ENCODE results near the gene ANKRD39. TPM values are rescaled to one million over a fixed set of nuclear protein-coding genes. Genes with fewer than 3 reads are reported as not detected.
"Not testable (repeated sequence)": the region's sequence is repeated elsewhere in the genome, so short reads cannot be mapped to it uniquely, and the experiment has no call there.

ANKRD39 gene
- total RNA-seq, 1 experiment from 2014 or later: 9.5 TPM

DNA sequence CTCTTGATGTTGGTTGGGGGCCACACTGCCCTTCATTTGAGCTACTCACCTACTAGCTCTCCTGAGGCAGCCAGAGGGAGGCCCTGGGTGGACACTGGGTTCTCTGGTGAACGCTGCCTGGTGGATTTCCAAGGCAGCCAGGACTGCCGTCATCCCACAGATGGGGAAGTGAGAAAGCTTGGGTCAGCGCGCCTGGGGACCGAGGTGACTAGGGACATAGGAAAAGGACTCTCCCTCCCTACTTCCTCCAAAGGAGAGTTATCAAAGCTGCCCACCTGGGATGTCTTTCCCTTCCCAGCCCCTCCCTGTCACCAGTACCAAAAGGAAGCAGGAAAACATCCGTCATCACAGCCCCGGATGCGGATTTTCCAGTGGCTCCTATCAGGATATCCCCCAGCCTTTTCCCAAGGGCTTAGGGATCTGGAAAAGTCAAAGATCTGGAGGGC, 15.9 kb upstream of the ANKRD39 start:
- no peak for DNase-seq (ENCODE audit: low read depth)

DNA sequence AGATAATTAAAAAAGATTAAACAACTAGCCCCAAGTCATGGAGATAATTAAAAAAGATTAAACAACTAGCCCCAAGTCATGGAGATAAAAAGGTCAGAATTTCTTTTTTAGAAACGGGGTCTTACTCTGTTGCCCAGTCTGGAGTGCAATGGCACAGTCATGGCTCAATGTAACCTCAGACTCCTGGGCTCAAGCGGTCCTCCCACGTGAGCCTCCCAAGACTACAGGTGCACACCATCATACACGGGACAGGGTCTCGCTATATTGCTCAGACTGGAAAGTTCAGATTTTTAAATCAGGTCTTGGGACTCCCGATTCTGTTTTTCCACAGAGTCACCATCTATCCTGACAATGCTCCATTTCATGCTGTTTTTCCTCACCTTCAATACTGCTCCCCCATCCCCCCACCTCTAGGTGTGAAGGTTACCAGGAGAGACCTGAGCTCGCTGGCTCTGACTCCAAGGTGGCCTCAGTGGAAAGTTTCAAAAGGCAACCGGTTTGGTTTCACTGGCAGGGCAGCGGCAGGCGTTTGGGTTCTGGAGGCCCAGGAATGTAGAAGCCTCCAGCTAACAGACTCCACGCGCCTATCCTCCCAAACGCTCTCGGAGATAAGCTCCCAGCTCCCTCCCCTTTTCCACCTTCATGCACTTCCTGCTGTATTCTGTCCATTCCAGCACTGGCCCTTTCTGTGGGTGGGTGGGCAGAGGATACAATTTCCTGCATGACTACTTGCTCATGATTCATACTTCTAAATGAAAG, 15.0 kb upstream of the ANKRD39 start:
- DNase-seq (ENCODE audit: low read depth): no peak

DNA sequence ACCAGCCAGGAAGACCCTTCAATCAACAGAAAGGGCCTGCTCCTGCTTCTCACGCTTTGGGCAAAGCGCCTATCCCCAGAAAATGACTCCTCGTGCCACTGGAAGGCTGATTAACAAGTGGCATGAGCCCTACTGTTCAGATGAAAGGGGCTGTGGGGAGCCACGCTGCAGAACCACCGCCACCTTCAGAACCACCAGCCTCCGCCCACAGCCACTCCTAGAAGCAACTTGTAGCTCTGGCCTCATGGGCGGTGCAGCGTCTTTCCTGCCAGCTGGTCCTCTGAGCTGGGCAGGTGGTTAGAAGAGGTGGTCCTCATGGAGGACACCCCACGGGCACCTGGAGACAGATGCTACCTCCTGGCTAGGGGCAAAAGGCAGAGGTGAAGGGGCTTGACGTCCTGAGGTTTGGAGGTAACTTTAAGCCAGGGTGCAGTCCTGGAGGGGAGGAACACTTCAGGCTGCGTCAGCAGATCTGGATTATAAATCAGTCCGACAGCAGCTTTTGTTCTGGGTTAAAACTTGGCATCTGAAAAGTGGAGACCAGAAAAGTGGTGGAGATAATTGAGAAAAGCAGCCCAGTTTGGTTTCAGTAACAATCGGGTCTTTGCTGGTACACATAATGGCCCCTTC, 12.9 kb upstream of the ANKRD39 start:
- DNase-seq (ENCODE audit: low read depth): no peak

DNA sequence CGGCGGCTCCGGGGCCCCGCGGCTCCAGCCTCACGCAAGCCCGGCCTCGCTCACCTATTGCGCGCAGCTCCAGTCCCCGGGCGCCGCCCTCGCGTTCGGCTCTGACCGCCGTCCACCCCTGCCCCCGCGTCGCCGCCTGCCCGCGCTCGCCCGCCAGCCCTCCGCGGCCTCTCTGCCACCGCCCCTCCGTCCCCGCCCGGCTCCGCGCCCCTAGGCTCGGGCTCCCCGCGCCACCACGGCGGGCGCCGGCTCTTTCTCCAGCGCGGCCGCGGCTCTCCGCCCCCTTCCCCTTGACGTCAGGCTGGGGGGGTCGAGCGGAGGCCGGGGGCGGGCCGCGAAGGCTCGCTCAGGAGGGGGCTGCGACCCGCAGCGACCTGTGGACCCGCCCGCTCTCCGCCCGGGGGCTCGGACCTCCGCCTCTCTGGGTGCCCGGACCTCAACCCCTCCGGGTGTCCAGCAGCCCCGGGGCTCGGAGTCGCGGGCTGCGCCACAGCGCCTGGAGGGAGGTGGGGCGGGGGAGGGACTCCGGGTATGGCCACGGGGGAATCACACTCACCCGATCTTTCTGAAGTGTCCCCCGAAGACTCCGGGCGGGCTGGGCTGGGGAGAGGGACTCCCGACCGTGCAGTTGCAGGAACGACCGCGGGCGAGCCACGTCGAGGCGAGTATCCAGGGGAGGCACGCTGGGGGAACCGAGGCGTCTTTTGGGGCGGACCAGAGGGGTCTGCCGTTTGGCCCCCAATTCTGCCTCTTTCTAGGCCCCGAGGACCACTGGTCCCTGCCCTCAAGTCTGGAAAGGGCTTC, 12.2 kb upstream of the ANKRD39 start, which contains the start of gene SEMA4C:
Gene SEMA4C, minus strand, starts transcription at position 259 of the 804 bp plus-strand sequence. CDS start 2,194 bp downstream, outside the sequence.
- DNase-seq (ENCODE audit: low read depth): no peak

DNA sequence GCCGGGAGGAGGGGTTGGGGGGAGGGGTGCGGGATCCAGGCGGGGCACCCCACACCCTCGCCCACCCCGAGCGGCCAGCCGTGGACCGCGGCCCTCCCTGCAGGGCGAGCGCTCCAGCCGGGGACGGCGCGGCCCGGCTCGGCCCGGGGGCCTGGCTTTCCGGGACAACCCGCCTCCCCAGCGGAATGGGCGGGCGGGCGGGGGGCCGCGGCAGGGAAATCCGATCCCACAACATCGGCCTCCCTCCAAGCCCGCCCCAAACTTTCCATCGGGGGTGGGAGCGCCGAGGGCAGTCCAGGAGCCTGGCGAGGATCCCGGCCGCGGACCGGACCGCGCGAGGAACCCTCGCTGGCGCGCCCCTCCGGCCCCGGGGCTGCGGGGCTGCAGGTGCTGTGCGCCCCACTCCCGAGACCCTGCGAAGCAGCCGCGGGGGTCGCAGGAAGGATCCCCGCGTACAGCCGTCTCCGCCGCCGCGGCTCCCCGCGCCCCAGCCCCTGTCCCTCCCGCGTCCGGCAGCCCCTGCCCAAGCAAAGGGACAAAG, 11.5 kb upstream of the ANKRD39 start:
- no peak for DNase-seq (ENCODE audit: low read depth)

DNA sequence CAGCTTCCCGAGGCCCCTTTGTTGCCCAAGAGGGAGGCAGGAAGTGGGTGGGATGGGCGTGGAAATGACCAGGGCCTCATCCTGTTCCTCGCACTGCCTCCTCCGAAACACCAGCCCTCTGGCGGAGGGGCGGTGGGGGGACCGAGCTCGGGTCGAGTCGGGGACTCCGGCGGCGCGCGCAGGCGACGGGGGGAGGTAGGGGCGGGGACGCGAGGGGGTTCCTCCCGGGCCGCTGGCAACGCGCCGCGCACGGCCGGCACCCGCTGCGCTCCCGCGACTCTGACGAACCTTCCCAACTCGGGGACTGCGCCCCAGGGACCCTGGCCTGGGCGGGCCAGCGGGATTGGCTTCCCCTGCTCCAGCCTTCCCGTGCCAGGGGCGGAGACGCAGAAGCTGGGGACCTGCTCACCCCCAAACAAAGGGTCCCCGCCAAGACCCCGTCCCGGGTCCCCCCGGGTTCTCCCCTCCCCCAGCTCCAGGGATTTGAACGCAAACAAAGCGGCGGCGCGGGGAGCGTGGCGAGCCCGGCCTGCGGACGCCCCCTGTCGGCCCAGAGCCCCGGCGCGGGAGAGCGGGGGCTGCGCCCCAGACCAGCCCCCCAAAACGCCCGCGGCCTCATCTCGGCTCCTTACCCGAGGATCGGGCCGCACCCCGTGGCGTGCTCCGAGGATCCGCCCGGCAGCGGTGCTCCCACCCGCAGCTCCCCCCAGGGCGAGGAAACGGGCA, 10.9 kb upstream of the ANKRD39 start:
- DNase-seq (ENCODE audit: low read depth): peak; percentile 75

DNA sequence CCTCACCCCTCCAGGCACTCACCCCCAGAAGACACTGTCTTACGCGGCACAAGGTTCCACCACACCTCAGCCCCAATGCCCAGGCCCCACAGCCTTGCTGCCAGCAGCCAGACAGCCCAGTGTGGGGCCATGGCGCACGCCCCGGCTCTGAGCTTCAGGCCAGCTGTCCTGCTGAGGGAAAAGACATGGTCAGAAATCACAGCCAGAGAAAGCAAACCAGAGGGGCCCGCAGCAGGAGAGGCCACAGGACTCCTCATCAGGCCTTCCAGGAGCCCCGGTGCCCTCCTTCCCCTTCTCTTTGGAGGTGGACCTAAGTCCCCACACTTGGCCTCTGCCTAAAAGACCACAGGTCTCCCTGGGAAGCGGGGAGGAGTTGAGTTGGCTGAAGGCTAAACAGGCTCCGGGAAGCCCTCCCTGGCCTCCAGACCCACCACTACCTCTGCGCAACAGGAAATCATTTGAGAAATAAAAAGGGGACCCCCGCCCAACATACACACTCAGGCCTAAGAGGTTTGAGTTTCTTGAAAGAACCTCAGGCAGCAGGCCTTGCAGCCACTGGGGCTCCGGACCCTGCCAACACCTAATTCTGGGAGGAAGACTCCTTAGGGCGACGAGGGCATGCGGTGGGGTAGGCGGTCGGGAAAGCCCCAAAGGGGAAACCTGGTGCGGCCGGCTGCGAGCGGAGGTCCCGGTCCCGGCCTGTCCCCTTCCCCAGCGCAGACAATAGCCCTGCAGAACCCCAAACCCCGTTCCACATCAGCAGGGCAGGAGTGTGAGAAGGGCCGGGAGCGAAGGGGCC, 10.1 kb upstream of the ANKRD39 start:
- no peak for DNase-seq (ENCODE audit: low read depth)

DNA sequence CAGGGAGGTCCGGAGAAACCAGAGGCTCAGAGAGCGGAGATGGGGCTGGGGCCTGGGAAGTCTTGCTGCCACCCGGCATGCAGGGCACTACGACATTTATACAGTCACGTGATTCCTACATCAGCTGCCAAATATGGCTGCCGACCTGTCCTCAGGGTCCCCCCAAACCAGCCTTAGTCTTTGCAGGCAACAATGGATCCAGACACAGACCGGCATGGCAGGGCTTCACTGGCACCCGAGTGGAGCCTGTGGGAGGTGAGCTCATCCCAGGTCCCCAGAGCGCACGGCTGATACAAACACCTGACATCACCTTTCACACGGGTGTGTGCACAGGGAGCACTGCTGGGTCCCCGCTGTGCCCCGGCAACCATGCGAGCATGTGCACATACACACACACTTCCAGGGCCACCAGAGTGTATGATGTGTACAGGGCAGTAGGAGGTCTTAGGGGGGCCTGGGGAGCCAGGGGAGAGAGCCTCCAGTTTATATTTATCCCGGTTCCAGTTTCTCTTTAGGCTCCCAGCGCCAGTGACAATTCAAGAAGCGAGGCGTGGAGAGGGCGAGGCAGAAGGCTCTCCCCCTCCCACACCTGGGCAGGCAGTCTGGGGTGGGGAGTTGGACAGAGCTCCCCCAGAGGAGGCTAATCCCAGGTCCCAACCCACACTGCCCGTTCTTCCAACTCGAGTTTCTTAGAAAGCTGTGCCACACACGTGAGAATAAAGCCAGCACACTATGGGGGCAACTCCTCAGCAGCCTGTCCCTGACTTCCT, 9.4 kb upstream of the ANKRD39 start:
- DNase-seq (ENCODE audit: low read depth): no peak

DNA sequence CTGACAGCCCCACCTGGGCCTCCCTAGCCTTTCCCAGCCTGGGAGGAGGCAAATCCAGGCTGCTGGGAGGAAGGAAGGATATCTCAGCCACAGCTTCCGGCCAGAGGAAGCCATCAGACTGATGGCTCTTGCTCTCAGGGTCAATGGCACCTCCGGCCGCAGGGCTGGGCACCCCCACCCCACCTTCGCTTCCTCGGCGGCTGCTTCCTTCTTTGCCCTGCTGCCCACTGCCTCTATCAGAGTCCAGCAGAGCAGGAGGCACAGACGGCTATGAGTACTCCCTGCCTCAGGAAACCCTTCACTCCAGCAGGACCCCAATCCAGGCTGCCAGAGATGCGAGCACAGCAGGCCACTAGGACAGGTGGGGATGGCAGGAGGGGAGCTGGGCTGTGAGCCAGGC, 8.8 kb upstream of the ANKRD39 start:
- no peak for DNase-seq (ENCODE audit: low read depth)

DNA sequence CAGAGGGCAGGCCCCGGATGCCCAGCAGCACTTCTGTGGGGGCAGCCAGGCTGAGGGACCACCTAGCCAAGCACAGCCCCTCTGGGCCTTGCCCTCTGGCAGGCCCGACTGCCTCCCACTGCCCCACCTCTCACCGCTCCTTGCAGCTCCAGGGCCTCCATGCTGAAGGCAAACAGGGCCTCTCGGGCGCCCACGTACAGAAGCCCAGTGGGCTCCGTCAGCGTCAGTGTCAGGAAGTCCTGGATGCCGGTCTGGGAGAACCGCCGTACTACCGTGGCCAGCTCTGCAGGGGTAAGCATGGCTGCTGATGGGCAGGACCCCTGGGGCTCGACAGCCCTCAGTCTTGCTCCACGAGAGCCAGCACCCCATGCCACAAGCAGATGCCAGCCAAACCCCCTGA, 8.3 kb upstream of the ANKRD39 start:
- DNase-seq (ENCODE audit: low read depth): no peak

DNA sequence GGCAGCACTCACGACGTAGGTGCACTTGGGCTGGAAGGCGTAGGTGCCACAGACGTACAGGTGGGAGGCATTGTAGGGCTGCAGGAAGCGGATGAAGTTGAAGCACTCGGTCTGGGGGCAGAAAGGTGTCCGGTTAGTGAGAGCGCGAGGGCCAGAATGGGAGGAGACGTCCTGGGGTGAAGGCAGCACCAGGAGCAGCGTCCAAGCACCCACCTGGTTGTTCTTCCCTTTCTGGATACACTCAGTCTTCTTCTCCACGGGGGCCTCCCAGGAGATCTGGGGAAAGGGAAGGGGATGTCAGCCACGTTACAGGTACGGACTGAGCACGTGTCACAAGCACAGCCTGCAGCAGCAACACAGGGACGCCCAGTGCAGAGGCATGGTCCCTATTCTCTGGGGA, 7.8 kb upstream of the ANKRD39 start:
- no peak for DNase-seq (ENCODE audit: low read depth)

DNA sequence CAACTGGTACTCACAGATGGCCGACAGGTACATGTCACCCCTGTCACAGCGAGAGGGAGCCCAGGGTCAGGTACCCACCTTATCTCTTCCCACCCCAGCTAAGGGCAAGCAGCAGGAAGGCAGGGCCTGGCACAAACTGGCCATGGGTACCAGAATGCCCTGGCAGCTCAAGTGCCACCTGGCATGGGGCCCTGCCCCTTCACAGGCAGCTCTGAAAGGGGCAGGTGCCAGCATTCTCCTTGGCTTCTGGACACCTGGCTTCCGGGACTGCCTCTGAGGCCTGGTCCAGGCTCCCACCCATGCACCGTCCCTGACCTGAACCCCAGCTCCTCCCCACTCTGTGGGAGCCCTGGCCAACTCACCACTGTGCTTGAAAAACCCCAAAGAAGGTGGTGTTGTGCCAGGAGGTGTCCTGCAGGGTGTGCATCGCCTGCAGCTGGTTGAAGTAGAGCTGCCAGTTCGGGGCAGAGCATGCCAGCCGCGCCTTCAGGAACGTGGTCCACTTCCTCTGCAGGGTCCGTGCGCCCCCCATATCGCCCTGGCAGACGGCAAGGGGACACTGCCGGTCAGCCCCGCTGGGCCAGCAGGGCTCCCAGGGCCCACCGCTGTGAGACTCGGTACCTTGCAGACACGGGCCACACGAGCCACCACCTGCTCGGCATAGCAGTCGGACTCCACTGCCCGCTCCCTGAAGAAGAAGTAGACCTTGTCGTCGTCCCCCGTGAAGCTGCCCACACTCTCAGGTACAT, 6.7 kb upstream of the ANKRD39 start:
- DNase-seq (ENCODE audit: low read depth): no peak

DNA sequence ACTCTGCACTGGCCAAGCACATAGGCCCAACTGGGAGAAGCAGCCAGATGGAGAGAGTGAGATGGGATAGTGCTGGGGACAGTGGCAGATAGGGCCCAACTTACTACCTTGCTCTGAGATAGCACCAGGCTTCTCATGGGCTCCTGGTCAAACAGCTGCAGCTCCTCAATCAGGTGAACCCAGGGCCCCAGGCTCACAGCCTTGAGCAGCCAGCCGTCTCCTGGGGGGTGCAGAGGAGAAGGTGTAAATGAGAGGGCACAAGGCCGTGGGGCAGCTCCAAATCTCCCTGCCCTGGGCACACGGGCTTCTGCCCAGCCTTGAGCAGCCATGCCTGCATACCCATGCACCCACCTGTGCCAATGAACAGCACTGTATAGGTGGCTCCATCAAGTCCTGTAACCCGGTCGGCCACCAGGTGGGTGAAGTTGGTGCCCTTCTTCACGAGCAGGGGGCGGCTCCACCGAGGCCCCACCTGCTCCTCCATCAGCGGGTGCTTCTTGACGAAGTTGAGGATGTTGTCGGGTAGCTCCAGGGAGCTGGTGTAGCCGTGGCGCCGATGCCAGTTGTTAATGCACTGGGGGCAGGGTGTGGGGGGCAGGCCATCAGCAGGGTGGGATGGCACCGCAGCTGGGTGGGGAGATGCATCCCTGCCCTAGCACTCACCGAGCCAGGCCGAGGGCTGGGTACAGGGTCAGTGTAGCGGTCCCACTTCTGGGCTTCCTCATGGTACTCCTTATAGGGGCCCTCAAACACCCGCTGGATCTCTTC, 5.9 kb upstream of the ANKRD39 start:
- DNase-seq (ENCODE audit: low read depth): no peak

DNA sequence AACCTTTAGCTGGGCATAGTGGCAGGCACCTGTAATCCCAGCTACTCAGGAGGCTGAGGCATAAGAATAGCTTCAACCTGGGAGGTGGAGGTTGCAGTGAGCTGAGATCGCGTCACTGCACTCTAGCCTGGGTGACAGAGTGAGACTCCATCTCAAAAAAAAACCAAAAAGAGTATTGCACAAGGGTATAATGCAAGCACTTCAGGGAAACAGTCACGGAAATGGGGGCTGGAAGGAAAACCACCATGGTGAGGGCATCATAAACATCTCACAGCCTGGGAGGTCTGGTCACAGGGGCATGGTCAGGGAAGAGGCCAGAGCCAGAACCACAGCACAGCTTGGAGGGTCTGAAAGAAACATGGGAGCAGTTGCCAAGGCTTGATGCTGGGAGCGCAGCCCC, 5.2 kb upstream of the ANKRD39 start:
- DNase-seq (ENCODE audit: low read depth): not testable (repeated sequence)

DNA sequence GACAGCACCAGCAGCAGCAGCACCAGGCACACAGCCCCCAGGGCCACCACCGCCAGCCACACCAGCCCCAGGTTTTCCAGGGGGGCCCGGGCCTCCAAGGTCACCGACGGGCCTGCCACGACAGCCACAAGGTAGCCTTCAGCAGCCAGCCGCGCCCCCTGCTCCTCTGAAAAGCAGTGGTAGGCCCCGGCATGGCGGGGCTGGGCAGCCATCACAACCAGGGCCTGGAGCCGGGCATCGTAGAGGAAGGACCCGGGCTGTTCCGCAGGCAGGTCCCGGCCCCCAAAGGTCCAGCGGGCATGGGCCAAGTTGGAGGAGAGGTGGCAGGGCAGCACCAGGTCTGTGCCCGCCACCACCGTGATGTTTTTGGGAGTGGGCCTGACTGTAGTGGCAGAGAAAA, 3.3 kb upstream of the ANKRD39 start:
- no peak for DNase-seq (ENCODE audit: low read depth)

DNA sequence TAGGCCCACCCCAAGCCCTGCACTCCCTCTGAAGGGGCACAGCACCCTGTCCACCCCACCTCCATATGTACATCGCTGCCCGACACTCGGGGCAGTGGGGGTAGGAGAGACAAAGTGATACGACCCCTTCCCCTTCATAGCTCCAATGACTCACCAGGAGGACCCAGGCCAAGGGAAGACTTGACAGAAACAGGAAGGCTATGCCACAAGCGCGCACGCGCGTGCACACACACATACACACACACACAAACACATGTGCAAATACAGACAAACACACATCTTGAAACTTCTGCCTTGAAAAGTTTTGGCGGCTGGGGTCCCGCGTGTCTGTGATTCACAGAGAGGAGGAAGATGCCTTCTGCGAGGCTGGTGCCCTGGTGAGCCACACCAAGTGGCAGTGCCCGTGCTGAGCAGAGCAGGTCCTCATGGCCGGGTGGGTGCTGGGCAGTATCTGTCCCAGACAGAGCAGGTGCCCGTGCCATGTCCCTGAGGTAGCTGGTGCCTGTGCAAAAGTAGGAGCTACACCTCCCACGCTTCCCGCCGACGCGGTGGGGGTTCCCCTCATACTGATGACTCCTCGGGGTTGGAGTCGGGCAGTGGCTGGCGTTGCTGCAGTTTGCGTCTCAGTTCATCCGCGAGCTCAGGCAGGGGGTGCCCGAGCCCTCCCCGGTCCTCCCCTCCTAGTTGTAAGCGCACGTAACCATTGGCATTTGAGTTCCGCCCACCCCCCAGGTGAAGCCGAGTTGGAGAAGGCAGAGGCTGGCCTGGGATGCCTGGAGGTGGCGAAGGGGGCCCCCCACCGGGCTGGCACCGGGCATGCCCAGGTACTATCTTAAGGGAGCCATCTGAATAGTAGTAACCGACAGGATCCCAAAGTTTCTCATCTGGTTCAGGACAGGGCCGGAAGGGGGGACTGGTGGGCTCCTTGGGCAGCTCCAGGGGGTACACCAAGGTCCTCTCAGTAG, 2.5 kb upstream of the ANKRD39 start:
- no peak for DNase-seq (ENCODE audit: low read depth)

DNA sequence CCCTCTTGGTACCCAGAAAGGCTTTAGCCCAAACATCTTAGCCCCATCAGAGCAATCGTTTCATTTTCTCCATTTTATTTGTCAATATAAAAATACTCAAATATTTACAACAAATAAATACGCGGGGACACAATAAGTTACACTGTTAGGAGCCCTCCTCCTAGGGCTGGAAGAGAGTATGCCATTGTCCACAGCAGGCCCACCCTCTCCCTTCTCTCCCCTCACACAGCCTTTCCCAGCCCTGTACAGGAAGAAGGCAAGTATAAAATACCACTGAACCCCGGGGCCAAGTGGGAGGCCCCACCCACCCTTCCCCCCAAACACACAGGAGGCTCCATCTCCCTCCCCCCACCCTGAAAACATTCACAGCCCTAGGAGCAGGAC, 1.9 kb upstream of the ANKRD39 start:
- DNase-seq (ENCODE audit: low read depth): no peak

All from HT1080 (cell line).